HG02870 (cell line): ENCODE data around the gene MON1A.

ENCODE experiments used
- ATAC-seq: cut with Tn5 transposase; IDR thresholded peaks from one replicate; pipeline ENCODE4 v1.9.1; 2021; ENCODE audit warnings: mild to moderate bottlenecking, moderate library complexity; ENCODE audit not compliant: unreplicated experiment

The MON1A gene

DNA sequence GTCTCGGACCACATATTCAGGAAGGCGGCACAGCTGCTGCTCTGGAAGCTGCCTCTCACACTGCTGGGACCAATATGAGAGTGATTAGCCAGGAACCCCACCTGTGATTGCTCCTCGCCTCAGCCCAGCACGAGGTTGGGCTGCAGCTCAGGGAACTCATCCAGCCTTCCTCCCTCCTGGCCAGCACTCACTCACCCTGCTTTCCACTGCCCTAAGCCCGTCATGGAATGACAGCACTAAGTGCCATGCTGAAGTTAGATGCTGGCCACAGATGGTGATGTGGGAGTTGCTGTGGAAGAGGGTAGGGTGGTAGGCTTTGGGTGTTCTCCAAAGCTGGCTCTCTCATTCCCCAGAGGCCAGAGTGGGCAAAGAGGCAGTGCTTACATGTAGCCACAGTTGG is 33.3 kb downstream of the MON1A start:
- ATAC-seq: no peak

DNA sequence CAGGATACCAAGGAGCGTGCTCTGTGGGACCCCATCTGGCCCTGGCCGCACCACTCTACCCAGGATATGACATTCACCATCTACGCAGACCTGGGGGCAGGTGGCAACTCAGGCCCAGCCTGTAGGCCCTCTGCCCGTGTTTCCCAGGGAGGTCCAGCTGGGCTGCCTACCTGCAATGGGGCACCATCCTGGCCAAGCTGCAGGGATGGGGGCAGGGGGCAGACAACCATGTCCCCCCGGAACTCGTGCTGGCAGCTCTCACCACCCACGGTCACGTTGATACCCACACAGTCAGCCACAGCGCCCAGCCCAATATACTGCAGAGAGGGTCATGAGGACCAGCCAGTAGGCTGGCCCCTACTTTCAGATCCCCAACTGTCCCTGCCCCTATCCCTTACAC is 33.8 kb downstream of the MON1A start:
- no peak for ATAC-seq

DNA sequence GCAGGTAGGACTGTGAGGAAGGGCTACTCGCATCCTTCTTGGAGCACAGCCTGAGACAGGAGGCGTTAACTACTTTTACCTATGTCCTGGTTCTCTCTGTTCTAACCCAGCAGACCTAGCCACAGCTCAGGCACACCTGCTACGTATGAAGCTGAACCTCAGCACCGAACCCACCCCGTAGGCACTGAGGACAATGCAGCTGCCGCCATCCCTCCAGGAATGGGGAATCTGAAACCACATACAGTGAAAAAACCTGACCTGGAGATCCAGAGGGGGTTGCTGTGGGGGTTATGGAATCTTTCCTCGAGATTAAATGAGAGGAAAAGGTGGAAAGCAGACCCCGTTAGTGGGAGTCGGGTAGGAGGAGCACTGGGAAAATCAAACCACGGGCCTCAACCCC is 40.3 kb downstream of the MON1A start:
- ATAC-seq: no peak

DNA sequence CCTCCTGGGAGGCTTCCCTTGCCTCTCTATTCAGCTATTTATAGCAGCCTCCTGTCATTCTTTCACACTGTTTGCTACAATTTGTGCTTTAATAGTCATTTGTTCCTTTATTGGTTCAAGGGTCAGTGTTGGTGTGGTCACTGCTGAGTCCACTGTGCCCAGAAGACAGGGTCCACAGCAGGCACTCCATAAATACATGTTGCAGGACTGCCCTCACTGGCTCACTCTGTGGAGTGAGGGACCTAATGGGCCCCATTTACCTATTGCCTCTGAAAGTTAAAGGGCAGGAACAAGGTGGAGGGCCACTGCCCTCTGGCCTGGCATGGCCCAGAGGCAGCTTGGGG is 42.7 kb downstream of the MON1A start:
- ATAC-seq: no peak

DNA sequence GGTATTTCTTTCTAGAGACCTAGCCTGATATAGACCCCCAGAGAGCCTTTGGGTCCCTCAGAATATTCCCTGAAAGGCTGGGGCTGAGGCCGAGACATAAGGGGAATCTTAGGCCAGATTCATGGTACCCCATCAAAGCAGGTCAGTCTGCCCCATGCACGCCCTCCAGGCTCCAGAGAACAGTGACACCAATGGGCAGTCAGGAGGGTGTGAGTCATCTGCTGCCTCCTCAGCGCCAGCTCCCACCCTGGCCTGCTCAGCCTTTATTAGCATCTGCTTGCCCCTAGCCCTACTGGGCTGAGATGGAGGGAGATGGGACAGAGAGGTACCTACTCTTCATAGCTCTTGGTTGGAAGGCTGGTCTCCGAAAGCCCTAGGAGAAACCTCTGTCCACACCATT is 45.6 kb downstream of the MON1A start:
- ATAC-seq: no peak

DNA sequence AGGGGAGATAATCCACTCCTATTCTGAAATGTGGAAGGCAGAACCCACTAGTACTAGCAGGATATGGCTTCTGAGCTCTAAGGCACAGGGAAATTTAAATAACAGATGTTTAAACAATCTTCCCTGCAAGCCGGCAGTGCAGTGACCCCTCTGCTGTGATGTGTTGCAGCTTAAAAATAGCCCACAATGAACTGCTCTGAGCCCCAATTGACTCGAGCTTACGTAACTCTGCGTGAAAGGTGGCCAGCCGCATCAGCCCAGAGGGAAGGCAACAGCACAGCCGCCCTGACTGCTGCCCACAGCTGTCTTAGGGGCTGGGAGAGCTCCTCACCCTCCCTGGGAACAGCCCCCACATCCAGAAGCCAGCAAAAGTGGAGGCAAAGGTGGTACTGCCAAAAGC is 47.4 kb downstream of the MON1A start:
- ATAC-seq: no peak

DNA sequence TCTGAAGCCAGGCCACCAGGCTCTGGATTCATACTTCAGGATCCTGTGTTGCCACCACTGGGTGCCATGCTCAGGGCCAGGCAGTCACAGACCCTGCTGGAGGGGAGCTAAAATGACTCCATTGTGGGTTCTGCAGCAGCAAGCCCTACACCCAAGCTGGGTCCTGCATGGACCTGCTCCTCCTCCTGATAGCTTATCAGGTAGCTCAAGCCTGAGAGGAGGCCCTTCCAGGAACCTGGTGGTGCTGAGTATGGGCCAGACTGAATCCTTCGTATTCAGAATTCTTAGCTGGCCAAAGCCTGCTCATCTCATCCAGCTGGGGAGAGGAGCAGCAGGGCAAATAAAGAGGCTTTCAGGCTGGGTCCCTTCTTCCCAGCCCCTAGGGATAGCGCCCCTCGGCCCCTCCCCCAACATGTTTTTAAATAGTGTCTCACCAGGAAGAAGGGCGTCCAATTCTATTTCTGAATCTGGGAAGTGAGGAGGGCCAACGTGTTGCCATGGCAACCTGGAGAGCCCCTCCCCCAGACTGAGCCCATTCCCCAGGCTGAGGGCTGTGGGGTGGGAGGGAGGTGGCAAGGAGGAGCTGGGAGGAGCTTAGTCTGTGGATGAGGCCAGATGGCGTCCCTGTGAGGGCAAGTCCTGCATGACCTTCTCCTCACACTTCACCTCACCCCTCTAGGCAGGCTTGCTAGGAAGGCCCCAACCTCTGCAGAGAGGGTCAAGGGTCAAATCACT is 48.9 kb downstream of the MON1A start:
- no peak for ATAC-seq

DNA sequence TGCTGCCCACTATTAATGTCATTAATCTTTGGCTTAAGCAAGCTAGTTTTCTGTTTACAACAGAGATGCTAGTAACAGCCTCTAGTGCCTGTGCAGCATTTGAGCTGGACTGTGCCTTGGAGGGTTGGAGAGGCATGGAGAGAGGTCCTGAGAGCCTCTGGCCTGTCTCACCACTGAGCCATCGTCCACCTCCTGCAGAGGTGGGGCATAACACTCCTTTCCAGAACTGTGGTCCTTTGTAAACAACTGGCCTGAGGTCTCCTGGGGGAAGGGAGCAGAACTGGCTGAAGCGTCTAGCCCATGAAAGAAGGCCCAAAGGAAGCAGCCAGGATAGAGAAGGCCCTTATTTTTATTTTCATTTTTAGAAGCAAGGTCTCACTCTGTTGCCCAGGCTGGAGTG is 49.9 kb downstream of the MON1A start:
- ATAC-seq: no peak

DNA sequence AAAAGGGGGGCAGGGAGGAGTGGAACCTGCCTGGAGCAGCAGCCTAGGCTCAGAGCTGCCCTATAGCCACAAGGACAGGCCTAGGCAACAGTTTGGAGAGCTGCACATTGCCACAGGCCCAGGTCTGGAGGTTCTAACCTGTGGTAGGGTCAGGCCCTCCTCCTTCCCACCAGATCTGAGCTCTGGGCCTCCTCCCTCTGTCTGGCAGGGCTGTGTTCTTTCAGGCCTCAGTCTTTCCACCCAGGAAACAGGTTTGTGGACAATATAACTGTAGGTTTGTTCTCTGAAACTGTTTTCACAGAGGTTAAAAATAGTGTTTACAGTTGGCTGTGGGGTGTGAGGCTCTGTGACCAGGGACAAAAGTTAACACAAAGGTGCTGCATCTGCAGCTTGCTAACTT is 50.9 kb downstream of the MON1A start:
- no peak for ATAC-seq

DNA sequence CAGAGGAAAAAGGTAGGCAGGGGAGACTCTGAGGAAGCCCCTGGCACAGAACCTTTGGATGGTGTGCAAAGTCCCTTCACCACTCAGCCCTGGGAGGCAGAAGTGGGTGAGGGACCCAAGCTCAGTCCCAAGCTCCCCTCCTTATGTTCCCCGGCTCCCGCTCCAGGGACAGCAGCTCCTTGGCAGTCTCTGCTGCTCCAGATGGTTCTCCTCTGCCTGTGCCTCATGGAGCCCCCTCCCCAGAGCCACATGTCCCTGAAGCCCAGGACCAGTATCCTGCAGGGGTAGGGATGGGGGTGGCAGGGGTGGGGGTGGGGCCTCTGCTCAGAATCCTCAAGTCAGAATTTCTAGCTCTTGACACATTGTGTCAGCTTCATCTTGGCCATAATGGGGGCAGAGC is 51.9 kb downstream of the MON1A start:
- ATAC-seq: no peak

DNA sequence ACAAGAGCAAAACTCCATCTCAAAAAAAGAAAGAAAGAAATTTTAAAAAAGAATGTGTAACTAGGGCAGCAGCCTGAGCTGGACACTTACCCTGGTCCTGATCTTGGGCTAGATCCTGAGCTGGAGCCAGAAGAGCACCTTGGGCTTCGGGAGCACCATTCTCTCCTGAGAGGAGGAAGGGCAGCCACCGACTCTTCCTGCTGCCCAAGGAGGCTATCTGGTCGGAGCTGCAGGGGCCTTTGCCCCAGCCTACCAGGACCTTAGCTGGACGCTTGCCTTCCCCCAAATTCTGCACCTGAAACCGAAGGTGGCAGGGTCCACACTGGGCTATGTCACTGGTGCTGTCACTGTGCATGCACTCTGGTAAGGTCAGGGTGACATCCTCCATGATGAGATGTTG is 53.0 kb downstream of the MON1A start:
- no peak for ATAC-seq

DNA sequence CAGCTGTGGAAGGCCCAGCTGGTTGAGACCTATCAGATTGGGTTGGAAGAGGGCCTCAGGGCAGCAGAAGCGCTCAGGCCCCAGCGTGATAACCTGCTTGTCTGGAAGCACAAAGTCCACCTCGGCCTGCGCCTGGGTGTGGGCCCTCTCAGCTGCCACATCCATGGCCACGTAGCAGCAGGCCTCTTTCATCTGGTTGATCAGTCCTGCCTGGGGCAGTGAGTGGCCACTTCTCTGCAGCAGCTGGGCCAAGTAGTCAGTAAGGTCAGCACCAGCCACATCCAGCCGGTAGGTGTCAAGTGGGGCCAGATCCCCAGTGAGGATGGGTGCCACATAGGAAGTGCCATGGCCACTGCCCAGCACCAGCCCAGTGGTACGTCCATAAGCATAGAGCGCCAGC is 56.0 kb downstream of the MON1A start:
- no peak for ATAC-seq

DNA sequence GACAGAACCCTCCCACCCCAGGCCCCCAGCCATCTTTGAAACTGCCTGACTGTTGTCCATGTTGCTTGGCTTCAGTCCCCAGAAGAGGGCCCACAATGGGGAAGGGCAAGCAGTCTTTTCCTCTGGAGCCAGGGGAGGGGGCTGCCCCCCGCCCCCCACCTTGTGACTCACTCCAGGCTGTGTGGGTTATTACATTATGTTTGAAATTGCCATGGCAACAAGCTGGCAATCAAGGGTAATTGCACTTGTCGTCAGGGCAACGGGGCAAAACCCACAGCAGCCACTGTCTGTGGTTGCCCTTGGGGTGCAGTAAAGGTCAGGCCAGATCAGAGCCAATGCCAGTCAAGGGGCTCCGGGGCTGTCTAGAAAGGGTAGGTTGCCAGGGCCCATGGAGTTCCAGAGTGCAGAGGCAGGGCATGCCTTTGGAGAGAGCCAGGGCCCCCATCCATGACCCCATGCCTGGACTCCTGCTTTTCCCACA is 56.8 kb downstream of the MON1A start:
- no peak for ATAC-seq

DNA sequence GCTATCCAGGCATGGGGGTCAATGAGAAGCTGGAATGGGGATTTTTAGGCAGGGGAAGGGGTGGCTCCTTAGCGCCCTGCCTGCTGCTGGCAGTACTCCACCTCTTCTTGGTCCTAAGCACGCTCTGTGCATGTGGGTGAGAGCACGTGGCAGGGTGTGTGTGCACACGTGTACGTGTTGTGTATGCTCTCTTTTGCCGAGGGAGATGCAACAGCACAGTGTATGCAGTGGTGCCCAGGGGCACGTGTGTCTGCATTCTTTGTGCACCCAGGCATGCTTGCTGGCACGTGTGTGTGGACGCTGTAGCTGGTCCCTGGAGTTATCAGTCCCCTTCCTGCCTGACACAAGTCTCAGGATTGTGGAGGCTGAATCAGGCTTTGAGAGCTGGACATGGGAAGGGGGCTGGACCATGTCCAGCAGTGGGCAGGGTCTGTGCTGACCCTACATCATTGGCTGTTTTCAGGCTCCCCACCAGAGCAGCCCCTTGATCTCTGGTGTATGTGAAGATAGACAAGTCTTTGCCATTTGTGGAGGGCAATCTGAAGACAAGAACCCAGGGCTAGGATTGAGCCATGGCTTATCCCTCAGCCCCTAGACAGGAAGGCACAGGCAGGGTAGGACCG is 58.0 kb downstream of the MON1A start:
- ATAC-seq: no peak

DNA sequence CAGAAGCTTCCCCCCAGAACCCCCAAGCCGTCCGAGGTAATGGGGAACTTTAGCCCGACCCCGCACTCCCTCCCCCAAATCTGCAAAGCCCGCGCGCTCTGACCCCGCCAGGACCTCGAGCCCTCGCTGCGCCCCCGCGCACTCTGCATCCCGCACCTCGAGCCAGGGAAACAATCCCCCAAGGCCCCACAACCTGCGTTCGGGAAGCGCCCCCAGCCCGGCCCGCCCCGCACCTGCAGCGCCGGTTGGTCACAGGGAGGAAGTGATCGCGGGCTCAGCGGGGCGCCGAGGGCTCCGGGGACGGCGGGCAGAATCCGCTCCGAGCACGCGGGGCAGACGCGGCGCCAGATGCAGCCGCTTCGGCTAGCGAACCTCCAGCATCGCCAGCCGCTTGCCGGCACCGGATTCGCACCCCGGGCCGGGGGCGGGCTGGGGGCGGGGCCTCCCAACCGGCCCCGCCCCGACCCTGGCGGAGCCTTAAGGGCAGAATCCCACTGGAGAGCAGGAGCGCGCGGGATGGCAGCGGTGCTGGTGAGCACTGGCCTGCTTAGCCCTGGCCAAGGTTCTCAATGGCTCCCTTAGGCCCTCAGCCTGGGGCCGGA is 60.0 kb downstream of the MON1A start, which contains the start of gene CAMKV:
CAMKV (minus strand) TSS at position 382 of the 602 bp plus-strand sequence. CDS start 7,518 bp downstream, outside the sequence.
- no peak for ATAC-seq

DNA sequence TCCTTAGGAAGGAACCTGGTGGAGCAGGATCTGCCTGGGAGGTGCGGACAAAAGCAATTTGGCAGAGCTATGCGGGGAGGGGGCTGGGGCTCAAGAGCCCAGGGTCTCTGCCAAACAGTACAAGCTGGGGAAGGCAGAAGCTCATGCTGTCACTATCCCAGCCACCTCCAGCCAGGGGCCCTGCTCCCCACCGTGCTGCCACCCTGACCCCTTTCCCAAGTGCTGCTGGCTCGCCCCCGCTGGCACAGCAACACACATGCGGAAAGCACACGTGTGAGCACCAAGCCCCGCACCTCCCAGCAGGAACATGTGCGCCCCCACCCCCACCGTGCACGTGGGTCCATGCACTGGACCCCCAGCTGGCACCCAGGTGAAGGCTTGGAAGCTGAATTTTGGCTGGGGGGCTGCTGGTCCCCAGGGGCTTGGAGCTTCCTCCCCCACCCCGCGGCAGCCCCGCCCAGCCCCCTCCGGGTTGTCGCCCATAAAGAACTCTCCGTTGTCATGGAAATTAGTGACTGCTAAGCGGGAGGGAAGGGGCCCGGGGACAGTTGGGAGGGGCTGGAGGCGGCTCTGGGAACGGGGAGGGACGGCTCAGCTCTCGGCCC is 60.6 kb downstream of the MON1A start:
- ATAC-seq: no peak

DNA sequence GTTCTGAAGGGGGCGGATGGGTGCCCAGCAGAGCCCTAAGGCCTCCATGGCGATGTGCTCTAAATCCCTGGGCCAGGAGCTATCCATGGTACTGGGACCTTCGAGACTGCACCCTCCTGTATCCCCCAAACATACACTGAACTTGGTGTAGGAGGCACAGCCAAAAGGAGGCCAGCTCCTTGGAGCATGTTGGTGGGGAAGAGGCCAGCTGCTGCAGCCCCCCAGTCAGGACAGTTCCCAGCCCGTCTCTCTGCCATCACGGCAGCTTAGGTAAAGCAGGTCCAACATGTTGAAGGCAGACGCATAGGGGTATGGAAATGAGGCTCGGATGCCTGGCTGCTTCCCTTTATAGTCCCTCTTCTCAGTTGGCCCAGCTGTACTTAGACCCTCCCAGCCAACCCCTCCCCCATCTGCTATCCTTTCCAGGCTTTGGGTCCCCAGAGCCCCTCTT is 61.7 kb downstream of the MON1A start:
- no peak for ATAC-seq

DNA sequence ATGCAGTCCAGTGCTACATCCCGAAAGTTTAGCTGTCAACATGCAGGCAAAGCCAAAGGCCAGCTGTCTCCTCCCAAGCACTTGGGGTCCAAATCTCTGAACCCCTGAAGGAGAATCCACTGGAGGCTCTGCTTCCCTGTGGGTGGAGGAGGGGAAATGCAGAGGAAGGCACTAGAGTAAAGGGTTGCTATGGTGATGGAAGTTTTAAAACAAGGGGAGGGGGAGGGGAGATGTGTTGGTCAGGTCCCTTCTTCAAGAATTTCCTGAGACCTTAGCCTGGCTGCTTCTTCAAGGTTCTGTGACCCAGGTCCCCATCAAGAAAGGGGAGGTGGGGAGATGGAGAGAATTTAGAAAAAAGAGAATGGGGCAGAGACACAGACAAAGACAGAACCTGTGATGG is 62.2 kb downstream of the MON1A start:
- no peak for ATAC-seq

DNA sequence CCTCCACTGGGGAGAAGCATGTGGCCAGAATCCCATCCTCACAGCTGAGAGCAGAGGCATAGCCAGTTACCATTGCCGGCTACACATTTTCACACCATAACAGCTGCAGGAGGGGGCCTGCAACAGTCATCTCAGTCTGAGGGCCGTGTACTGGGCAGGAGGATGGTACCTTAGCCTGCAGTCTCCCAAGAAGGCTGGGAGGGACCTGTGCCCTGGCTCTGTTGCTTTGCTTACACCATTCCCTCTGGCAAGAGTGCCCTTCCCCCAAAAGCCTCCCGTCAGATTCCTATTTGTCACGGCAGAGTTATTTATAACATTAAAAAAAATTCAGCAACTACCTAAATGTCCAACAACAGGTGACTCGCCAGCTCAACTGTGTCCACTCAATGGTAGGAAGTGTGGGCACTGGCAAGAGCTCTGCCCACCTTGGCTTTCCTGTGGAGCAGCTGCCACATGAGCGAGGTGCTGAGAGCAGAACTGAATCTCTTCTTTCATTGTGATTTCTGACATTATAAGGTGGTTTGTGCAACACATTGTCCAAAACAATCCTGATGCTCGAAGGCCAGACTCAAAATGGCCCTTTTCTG is 64.3 kb downstream of the MON1A start:
- ATAC-seq: no peak

DNA sequence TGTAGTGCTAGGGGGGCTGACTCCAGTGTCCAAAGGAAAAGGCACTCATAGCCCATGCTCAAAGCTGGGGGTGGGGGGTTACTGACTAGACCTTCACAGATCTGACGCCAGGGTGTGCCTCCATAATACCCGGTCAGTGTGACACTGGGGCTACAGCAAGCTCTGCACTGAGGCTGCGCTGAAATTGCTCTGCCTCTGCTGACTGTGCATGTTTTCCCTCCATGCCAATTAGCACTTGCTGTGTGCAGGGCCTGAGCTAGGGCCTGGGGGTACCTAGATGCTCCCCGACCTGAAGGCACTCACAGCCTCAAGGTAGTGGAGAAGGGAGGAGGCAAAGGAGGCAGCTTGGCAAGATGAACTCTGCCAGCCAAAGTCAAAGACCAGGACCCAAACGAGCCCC is 65.1 kb downstream of the MON1A start:
- no peak for ATAC-seq

DNA sequence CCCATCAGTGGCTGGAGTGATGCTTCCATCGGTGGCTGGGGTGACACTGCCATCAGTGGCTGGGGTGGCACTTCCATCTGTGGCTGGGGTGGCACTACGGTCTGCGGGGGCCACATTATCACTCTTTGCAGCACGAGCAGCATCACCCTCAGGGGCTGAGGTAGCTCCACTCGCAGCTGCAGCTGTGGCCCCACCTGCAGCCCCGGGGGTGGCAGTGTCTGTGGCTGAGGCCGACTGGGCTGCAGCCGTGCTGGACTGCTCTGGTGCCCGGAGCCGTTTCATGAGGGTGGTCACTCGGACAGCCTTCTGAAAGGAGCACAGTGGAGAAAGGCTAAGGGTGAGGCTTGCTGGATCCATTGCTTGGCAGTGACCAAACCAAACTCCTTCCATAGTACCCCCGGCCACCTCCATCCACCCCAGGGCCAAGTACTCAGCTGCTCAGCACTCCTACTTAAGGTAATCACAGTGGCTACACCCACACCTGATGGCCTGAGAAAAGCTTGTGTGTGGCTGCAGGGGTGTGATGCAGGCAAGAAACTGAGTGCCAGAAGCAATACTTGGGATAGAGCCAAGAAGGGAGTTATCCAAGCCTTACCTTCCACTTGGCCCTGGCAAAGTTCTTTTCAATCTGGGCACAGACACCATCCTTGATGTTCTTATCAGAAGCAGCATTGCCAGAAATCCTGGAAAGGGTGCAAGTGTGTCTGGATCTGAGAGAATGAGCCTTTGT is 69.9 kb downstream of the MON1A start:
- no peak for ATAC-seq
